ENCODE results near the gene RERE.
A peak's percentile ranks its signal among the peaks of the same experiment; 100 is the strongest.

RERE gene

DNA sequence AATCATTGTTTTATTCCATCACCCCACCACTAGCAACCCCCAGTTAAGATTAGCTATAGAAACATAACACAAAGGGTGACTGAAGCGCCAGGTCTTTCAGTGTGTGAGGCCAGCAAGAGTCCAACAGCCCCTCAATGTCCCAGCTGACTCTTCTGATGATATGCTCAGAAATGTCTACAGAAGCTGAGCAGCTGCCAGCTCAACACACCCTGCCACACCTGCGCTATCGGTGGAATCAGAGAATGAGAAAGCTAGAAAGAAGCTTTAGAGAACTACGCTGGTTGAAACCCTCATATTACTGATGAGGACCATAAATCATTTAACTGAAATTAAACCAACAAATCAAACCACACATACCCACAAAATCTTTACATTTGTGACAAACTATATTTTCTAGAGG is 383.3 kb downstream of the RERE start:
- Histone ChIP-seq H3K4me3 (ENCODE audit: insufficient read depth, low read depth, low read length, poor library complexity, severe bottlenecking) (no peak overlapping the region), H3K9me3 (ENCODE audit: control insufficient read depth, low read length) (no peaks in the 10 kb centered on the region), H3K36me3 (ENCODE audit: control insufficient read depth, insufficient read depth, low read length) (no peaks in the 10 kb centered on the region), H3K4me1 (ENCODE audit: control insufficient read depth, insufficient read depth, low read length, poor library complexity, severe bottlenecking) (peaks cover 12% of the 10 kb centered on the region), H3K27me3 (replicated peaks; ENCODE audit: control insufficient read depth, insufficient read depth, low read length, poor library complexity, severe bottlenecking) (no peaks in the 10 kb centered on the region), H3K27ac (ENCODE audit: insufficient read depth, low read length, poor library complexity, severe bottlenecking) (no peak overlapping the region)
- no peak for DNase-seq

DNA sequence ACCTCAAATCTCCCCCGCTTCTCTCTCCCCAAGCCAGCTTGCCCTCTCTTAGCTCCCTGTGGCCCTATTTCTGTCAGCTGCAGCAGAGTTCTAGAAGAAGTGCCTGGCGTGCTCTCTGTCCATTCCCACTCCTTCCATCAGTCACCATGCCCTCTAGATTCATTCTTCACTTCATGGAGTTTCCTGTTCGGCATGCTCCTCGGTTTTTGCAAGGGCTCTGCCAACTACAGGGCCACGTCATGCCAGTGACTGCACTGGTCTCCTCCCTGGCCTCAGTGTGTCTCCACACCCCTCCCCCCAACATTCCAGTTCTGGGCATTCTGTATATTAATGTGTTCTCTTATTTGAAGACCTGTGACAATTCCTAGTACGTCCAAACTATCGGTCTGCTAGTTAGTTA is 385.7 kb downstream of the RERE start:
- no peak for DNase-seq
- H3K4me3 ChIP-seq (ENCODE audit: insufficient read depth, low read depth, low read length, poor library complexity, severe bottlenecking), result no peak overlapping the region
- no peaks in the 10 kb centered on the region for H3K36me3 ChIP-seq (ENCODE audit: control insufficient read depth, insufficient read depth, low read length)
- peaks cover 33% of the 10 kb centered on the region for H3K4me1 ChIP-seq (ENCODE audit: control insufficient read depth, insufficient read depth, low read length, poor library complexity, severe bottlenecking)
- no peaks in the 10 kb centered on the region for H3K27me3 ChIP-seq (replicated peaks; ENCODE audit: control insufficient read depth, insufficient read depth, low read length, poor library complexity, severe bottlenecking)
- no peak overlapping the region for H3K27ac ChIP-seq (ENCODE audit: insufficient read depth, low read length, poor library complexity, severe bottlenecking)
- H3K9me3 ChIP-seq (ENCODE audit: control insufficient read depth, low read length), result no peaks in the 10 kb centered on the region

DNA sequence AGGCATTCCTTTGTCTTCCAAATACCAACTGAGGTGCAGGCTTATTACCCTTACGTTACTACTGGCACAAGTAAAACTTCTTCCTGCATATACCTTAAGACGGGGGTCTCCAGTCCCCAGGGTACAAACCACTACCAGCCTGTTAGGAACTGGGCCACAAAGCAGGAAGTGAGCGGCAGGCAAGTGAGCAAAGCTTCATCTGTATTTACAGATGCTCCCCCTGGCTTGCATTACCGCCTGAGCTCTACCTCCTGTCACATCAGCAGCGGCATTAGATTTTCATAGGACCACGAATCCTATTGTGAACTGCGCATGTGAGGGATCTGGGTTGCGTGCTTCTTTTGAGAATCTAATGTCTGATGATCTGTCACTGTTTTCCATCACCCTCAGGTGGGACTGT is 386.4 kb downstream of the RERE start:
- no peaks in the 10 kb centered on the region for H3K27me3 ChIP-seq (replicated peaks; ENCODE audit: control insufficient read depth, insufficient read depth, low read length, poor library complexity, severe bottlenecking)
- no peaks in the 10 kb centered on the region for H3K9me3 ChIP-seq (ENCODE audit: control insufficient read depth, low read length)
- peaks cover 39% of the 10 kb centered on the region for H3K4me1 ChIP-seq (ENCODE audit: control insufficient read depth, insufficient read depth, low read length, poor library complexity, severe bottlenecking)
- H3K4me3 ChIP-seq (ENCODE audit: insufficient read depth, low read depth, low read length, poor library complexity, severe bottlenecking), result no peak overlapping the region
- peak overlapping the region; percentile 24 for H3K27ac ChIP-seq (ENCODE audit: insufficient read depth, low read length, poor library complexity, severe bottlenecking)
- no peaks in the 10 kb centered on the region for H3K36me3 ChIP-seq (ENCODE audit: control insufficient read depth, insufficient read depth, low read length)
- DNase-seq, result no peak

DNA sequence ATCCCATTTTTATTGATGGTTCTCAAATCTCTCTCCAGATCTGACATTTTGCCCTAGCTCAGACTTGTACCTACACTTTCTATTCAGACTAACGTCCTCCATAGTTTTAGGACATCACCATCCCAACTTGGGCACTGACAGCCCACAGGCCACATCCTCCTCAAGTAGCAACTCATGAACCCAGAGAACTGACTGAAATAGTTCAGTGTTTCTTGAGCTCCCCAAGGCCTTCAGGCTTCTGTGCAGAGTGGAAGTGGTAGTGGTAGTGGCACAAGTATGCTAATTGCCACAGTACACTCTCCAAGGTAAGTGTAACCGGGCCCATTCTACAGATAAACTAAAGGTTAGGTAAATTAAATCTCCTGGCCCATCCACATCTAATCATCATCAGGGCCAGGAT is 387.0 kb downstream of the RERE start:
- DNase-seq, result no peak
- Histone ChIP-seq H3K36me3 (ENCODE audit: control insufficient read depth, insufficient read depth, low read length) (no peaks in the 10 kb centered on the region), H3K27me3 (replicated peaks; ENCODE audit: control insufficient read depth, insufficient read depth, low read length, poor library complexity, severe bottlenecking) (no peaks in the 10 kb centered on the region), H3K4me3 (ENCODE audit: insufficient read depth, low read depth, low read length, poor library complexity, severe bottlenecking) (no peak overlapping the region), H3K27ac (ENCODE audit: insufficient read depth, low read length, poor library complexity, severe bottlenecking) (peak overlapping the region; percentile 24), H3K4me1 (ENCODE audit: control insufficient read depth, insufficient read depth, low read length, poor library complexity, severe bottlenecking) (peaks cover 39% of the 10 kb centered on the region), H3K9me3 (ENCODE audit: control insufficient read depth, low read length) (no peaks in the 10 kb centered on the region)

DNA sequence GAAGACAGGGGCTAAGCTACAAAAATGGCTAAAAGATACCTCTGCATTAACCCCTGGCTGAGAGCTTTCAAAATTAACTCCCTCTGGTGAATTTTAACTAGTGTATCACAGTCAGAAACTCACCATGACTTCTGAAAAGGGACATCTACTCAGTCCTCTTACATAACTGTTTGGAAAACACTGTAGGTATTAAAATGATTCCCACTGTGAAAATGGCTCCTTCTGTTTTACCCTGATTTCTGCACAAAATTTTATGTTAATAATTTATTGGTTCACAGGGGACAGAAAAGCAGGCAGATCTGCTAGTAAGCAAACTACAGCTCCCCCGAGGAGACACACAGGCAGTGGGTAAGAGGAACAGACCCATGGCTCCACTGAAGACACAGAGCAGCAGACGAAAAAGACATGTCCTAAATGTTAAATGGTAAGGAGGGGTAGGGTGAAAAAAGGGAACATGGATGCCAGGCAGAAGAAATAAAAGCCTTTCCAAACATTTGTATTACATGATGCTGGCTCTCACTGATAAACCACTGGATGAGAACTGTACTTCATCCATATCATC is 387.8 kb downstream of the RERE start:
- Histone ChIP-seq H3K36me3 (ENCODE audit: control insufficient read depth, insufficient read depth, low read length) (no peaks in the 10 kb centered on the region), H3K4me1 (ENCODE audit: control insufficient read depth, insufficient read depth, low read length, poor library complexity, severe bottlenecking) (peaks cover 46% of the 10 kb centered on the region), H3K4me3 (ENCODE audit: insufficient read depth, low read depth, low read length, poor library complexity, severe bottlenecking) (no peak overlapping the region), H3K27me3 (replicated peaks; ENCODE audit: control insufficient read depth, insufficient read depth, low read length, poor library complexity, severe bottlenecking) (no peaks in the 10 kb centered on the region), H3K9me3 (ENCODE audit: control insufficient read depth, low read length) (no peaks in the 10 kb centered on the region), H3K27ac (ENCODE audit: insufficient read depth, low read length, poor library complexity, severe bottlenecking) (no peak overlapping the region)
- DNase-seq, result no peak

DNA sequence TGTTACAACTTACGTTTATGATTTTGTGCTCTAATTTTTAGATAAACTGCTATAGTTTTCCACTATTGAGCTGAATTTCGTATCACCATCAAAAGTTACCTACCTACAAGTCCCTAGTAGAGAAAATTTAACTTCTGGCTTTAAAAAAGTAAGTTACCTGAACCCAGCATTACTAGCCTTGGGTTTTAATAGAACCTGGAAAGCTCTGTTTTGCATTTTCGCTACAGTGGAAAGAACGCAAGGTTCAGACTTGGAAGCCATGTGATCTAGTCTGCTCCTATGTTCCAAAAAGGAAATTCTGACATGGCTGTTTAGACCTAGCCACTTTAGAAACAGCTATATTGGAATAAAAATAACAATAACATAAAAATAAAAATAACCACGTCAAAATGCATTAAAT is 389.0 kb downstream of the RERE start:
- Histone ChIP-seq H3K4me1 (ENCODE audit: control insufficient read depth, insufficient read depth, low read length, poor library complexity, severe bottlenecking) (peaks cover 52% of the 10 kb centered on the region), H3K27me3 (replicated peaks; ENCODE audit: control insufficient read depth, insufficient read depth, low read length, poor library complexity, severe bottlenecking) (no peaks in the 10 kb centered on the region), H3K4me3 (ENCODE audit: insufficient read depth, low read depth, low read length, poor library complexity, severe bottlenecking) (no peak overlapping the region), H3K9me3 (ENCODE audit: control insufficient read depth, low read length) (no peaks in the 10 kb centered on the region), H3K27ac (ENCODE audit: insufficient read depth, low read length, poor library complexity, severe bottlenecking) (peak overlapping the region; percentile 7), H3K36me3 (ENCODE audit: control insufficient read depth, insufficient read depth, low read length) (no peaks in the 10 kb centered on the region)
- DNase-seq, result no peak

DNA sequence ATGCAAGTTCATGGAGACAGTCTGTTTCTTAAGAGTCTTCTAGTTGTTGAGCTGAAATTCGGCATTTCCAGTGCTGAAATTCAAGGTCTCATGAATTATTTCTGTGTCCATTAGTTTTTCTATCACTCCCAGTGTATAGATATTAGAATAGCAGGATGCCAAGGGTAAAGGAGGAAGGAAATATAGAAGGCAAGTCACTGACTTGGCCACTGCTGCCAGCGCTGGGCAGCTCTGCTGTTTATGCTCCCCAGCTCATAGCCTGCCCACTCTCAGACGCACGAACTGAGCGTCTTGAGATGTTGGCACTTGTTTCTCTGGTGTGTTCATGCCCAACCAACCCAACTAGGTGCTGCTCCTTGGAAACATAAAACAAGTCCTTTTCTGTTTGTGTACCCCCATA is 389.5 kb downstream of the RERE start:
- Histone ChIP-seq H3K36me3 (ENCODE audit: control insufficient read depth, insufficient read depth, low read length) (no peaks in the 10 kb centered on the region), H3K9me3 (ENCODE audit: control insufficient read depth, low read length) (no peaks in the 10 kb centered on the region), H3K27ac (ENCODE audit: insufficient read depth, low read length, poor library complexity, severe bottlenecking) (peak overlapping the region; percentile 37), H3K27me3 (replicated peaks; ENCODE audit: control insufficient read depth, insufficient read depth, low read length, poor library complexity, severe bottlenecking) (no peaks in the 10 kb centered on the region), H3K4me3 (ENCODE audit: insufficient read depth, low read depth, low read length, poor library complexity, severe bottlenecking) (no peak overlapping the region), H3K4me1 (ENCODE audit: control insufficient read depth, insufficient read depth, low read length, poor library complexity, severe bottlenecking) (peaks cover 52% of the 10 kb centered on the region)
- no peak for DNase-seq

DNA sequence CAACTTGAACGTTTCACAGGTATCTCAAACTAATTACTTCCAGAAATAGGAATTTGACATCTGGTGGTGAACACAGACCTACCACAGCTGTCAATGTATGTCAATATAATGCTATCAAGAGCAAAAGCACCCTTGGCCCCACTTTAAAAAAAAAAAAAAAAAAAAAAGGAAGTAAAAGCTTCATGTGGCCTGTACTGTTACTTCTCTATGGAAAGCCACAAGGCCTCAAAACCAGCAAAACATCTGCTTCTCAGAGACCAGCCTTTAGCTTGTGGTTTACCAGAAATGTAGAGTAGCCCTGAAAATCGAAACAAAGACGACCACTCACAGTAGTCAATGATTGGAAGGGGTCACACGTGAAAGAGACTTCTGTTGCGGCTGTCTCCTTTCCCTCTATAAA is 389.9 kb downstream of the RERE start:
- H3K4me1 ChIP-seq (ENCODE audit: control insufficient read depth, insufficient read depth, low read length, poor library complexity, severe bottlenecking), result peaks cover 52% of the 10 kb centered on the region
- no peaks in the 10 kb centered on the region for H3K9me3 ChIP-seq (ENCODE audit: control insufficient read depth, low read length)
- H3K27ac ChIP-seq (ENCODE audit: insufficient read depth, low read length, poor library complexity, severe bottlenecking), result peak overlapping the region; percentile 37
- no peaks in the 10 kb centered on the region for H3K27me3 ChIP-seq (replicated peaks; ENCODE audit: control insufficient read depth, insufficient read depth, low read length, poor library complexity, severe bottlenecking)
- DNase-seq, result no peak
- H3K4me3 ChIP-seq (ENCODE audit: insufficient read depth, low read depth, low read length, poor library complexity, severe bottlenecking), result no peak overlapping the region
- no peaks in the 10 kb centered on the region for H3K36me3 ChIP-seq (ENCODE audit: control insufficient read depth, insufficient read depth, low read length)

DNA sequence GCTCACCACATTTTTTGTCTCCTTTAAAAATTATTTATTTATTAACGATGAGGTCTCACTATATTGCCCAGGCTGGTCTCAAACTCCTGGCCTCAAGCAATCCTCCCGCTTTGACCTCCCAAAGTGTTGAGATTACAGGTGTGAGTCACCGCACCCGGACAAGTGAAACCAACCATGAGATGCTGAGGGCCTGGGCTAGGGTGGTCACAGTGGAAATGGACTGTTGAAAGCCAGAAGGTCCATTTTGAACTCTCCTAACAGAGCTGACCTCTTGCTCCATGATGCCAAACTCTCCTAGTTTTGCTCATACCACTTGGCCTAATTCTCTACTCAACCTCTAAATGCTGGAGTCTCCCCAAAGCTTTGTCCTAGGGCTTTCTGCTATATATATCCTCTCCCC is 390.4 kb downstream of the RERE start:
- Histone ChIP-seq H3K27ac (ENCODE audit: insufficient read depth, low read length, poor library complexity, severe bottlenecking) (peak overlapping the region; percentile 37), H3K9me3 (ENCODE audit: control insufficient read depth, low read length) (no peaks in the 10 kb centered on the region), H3K4me1 (ENCODE audit: control insufficient read depth, insufficient read depth, low read length, poor library complexity, severe bottlenecking) (peaks cover 52% of the 10 kb centered on the region), H3K27me3 (replicated peaks; ENCODE audit: control insufficient read depth, insufficient read depth, low read length, poor library complexity, severe bottlenecking) (no peaks in the 10 kb centered on the region), H3K4me3 (ENCODE audit: insufficient read depth, low read depth, low read length, poor library complexity, severe bottlenecking) (no peak overlapping the region), H3K36me3 (ENCODE audit: control insufficient read depth, insufficient read depth, low read length) (no peaks in the 10 kb centered on the region)
- DNase-seq, result no peak

DNA sequence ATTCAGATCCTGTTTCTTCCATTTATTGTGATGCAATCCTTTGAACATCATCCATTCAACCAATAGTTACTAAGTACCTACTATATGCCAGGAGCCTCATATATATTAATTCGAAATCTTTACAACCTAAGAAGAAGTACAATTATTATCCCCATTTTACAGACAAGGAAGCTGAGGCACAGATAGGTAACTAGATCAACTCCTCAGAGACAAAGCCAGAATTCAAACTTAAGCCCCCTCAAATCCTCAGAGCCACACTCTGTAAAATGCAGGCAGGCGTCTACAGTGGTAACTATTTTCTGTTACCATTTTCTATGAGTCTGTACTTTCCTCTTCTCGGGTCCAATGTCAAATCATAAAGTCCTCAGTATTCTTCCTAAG is 391.7 kb downstream of the RERE start:
- H3K27me3 ChIP-seq (replicated peaks; ENCODE audit: control insufficient read depth, insufficient read depth, low read length, poor library complexity, severe bottlenecking), result no peaks in the 10 kb centered on the region
- no peak overlapping the region for H3K4me3 ChIP-seq (ENCODE audit: insufficient read depth, low read depth, low read length, poor library complexity, severe bottlenecking)
- no peak overlapping the region for H3K27ac ChIP-seq (ENCODE audit: insufficient read depth, low read length, poor library complexity, severe bottlenecking)
- no peak for DNase-seq
- H3K9me3 ChIP-seq (ENCODE audit: control insufficient read depth, low read length), result no peaks in the 10 kb centered on the region
- H3K4me1 ChIP-seq (ENCODE audit: control insufficient read depth, insufficient read depth, low read length, poor library complexity, severe bottlenecking), result peaks cover 54% of the 10 kb centered on the region
- H3K36me3 ChIP-seq (ENCODE audit: control insufficient read depth, insufficient read depth, low read length), result no peaks in the 10 kb centered on the region

All from effector memory CD4-positive, alpha-beta T cell (primary cell).